OCI-LY3 (cell line): Measurements from ENCODE around the gene PUS10.

Experiments used
- CTCF ChIP-seq: fragments of 200-600, 300-600 bp; sonication (generic); IDR thresholded peaks from 2 replicates; pipeline ENCODE4 v1.5.1; 2014; ENCODE audit warnings: antibody characterized with exemption, low read length, low read depth
- EZH2phosphoT487 ChIP-seq: fragments of 200-600 bp; shearing (Covaris generic); IDR thresholded peaks from 2 replicates; pipeline ENCODE4 v1.6.1; 2018; ENCODE audit warnings: antibody characterized with exemption, mixed run types, low read depth

- TF ChIP-seq CTCF (no peak), EZH2phosphoT487 (no peak)
Observed at GRCh38 chr2:60962528-60962927, 55.5 kb downstream of the PUS10 start.
